Esophagus muscularis mucosa (tissue), 4 donors: Measurements from ENCODE around the gene SLC4A4.

ENCODE experiments used
- EP300 ChIP-seq: sonication (generic); formaldehyde crosslinking; IDR thresholded peaks from one replicate; pipeline ENCODE4 v1.6.1; 2017; ENCODE audit warnings: antibody characterized with exemption
- POLR2A ChIP-seq: fragments of 450-650 bp; IDR thresholded peaks from one replicate; pipeline ENCODE4 v1.6.1; 2017; ENCODE audit warnings: antibody characterized with exemption, moderate library complexity, mild to moderate bottlenecking, low read depth
- POLR2AphosphoS5 ChIP-seq, 2 donors: sonication (generic); formaldehyde crosslinking; IDR thresholded peaks; one replicate each; pipeline ENCODE4 v1.6.1; 2017; ENCODE audit warnings: antibody characterized with exemption in 2 of 2
- TF ChIP-seq, protein P1 (sequence below), 3 experiments: fragments of 200-600 bp in 2 of 3; fragments of 450-650 bp in 1 of 3; sonication (generic) in 2 of 3; IDR thresholded peaks; one replicate each; pipeline ENCODE4 v1.5.1; 2017 to 2019; ENCODE audit warnings: antibody characterized with exemption in 3 of 3, mild to moderate bottlenecking in 2 of 3, moderate library complexity in 1 of 3

DNA sequence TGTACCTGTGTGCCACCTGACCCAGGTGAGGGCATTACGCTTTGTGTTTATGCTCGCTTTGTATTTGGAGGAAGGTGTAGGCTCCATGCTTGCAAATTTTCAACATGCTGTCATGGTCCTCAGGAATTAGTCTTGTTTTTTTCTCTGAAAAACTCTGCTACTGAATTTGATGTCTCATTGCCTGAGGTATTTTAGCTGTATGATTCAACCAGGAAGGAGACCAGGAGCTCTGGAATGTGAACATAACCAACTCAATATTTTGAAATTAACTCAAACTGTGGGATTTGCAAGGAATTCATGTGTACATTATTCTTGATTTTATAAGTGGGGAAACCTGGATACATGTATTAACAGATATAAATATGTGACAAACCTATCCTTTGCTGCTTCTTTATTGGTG is 134.1 kb downstream of the SLC4A4 start:
- TF ChIP-seq, protein P1, sequence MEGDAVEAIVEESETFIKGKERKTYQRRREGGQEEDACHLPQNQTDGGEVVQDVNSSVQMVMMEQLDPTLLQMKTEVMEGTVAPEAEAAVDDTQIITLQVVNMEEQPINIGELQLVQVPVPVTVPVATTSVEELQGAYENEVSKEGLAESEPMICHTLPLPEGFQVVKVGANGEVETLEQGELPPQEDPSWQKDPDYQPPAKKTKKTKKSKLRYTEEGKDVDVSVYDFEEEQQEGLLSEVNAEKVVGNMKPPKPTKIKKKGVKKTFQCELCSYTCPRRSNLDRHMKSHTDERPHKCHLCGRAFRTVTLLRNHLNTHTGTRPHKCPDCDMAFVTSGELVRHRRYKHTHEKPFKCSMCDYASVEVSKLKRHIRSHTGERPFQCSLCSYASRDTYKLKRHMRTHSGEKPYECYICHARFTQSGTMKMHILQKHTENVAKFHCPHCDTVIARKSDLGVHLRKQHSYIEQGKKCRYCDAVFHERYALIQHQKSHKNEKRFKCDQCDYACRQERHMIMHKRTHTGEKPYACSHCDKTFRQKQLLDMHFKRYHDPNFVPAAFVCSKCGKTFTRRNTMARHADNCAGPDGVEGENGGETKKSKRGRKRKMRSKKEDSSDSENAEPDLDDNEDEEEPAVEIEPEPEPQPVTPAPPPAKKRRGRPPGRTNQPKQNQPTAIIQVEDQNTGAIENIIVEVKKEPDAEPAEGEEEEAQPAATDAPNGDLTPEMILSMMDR (IDR thresholded peaks at IDR 0.05), result no peak
- no peak for TF ChIP-seq EP300
- no peak for TF ChIP-seq POLR2A
- no peak for TF ChIP-seq POLR2AphosphoS5 (IDR thresholded peaks at IDR 0.05)
